CD4-positive, alpha-beta T cell treated with Interleukin-6 for 4 hours (primary cell): ENCODE results near the gene WDFY1.
"Not testable (repeated sequence)": the region's sequence is repeated elsewhere in the genome, so short reads cannot be mapped to it uniquely, and the experiment has no call there.

Experiments used
- DNase-seq: peaks from one replicate; pipeline ENCODE4 v3.0.0-alpha.2; 2020; ENCODE audit warnings: mixed read lengths

The WDFY1 gene

DNA sequence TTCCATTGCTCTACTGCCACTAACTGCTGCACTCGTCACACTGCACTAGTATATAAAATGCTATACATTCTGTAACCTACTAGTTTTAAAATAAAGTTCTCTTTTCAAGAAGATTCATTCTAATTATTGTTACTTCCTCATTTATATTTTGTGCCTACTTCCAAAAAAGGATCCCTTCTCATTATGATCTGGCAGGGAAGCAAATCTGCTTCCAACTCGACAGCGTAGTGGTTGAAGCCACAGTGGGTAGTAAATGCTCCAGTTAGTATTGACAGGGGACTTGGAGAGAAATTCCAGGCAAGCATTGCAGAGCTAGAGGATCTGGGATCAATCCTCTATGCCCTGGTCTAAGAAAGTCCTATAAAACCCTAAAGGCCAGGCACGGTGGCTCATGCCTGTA is 54.4 kb downstream of the WDFY1 start:
- no peak for DNase-seq

DNA sequence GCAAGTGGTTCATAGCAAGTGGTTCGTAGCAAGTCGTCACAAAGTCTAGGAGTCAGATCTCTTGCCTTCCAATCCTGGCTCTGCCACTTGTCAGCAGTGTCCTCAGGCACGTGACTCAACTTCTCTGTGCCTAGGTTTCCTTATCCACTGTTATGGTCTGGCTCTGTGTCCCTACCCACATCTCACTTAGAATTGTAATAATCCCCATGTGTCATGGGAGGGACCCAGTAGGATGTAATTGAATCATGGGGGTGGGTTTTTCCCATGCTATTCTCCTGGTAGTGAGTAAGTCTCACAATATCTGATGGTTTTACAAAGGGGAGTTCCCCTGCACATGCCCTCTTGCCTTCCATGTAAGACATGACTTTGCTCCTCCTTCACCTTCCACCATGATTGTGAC is 55.9 kb downstream of the WDFY1 start:
- no peak for DNase-seq

DNA sequence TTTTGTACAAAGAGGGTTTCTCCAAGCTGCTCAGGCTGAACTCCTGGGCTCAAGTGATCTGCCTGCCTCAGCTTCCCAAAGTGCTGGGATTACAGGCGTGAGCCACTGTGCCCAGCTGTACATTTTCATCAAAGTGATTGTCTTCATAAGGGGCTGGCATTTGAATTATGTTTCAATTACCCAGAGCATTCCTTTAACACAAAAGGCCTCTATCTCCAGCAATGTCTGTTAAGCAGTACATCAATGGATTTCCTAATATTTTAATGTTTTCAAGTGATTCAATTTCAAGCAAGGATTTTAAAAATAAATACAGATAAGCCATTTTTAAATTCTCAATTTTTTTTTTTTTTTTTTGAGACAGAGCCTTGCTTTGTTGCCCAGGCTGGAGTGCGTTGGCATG is 56.9 kb downstream of the WDFY1 start:
- no peak for DNase-seq

DNA sequence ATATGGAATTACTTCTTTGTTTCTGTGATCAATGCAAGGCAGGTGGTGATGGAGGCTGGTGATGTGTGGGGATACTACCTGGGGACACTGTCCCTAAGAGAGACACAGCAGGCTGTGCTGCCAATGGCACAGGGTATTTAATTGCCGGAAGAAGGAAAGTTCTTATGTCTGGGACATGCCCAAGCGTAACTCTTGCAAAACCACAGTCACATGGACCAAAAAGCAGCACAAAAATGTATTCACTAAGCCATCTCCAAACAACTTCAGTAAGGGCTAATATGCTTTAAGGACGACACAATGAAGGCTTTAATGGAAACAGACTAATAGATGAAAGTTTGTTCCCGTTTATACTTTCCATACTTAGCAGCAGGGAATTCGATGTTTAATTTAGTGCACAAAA is 58.0 kb downstream of the WDFY1 start:
- no peak for DNase-seq

DNA sequence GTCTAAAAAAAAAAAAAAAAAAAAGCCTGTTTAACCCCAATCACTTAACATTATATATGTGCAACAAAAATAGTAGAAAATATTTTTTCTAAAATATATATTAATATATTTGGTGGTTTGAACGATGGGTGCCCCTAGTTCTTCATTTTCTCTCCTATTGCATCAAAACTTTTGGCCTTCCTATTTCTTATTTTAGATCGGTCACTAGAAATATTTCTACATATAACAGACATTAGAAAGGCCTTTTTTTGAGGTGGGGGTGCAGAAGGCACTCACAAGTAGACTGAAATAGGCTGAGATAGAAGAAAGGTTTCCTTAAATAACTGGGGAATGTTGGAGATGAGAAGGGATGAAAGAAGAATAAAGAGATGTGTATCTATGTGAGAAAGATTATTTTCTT is 58.4 kb downstream of the WDFY1 start:
- no peak for DNase-seq

DNA sequence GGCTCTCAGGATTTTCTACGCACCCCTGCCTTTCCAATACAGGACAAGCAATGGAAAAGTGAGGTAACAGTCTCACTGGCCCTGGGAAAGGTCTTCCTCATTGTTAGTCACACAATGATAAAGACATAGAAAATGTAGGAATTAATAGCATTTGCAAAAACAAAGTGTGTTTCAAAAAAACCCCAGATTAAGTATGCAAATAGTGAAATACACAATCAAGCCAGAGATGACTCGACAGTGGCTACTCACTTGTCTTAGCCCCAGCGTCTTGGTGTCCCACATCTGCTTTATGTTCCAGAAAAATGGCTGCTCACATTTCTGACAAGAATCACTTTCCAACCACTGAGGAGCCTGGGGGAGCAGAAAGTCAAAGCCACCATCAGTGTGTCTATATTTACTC is 60.7 kb downstream of the WDFY1 start:
- no peak for DNase-seq

DNA sequence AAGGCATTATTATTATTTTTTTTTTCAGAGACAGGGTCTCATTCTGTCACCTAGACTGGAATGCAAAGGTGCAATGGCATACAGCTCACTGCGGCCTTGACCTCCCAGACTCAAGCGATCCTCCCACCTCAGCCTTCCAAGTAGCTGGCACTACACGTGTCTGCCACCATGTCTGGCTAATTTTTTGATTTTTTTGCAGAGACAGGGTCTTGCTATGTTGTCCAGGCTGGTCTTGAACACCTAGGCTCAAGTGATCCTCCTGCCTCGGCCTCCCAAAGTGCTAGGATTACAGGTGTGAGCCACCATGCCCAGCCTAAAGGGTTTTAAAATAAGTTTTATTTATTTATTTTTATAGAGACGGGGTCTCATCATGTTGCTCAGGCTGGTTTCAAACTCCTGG is 62.4 kb downstream of the WDFY1 start:
- DNase-seq: no peak

DNA sequence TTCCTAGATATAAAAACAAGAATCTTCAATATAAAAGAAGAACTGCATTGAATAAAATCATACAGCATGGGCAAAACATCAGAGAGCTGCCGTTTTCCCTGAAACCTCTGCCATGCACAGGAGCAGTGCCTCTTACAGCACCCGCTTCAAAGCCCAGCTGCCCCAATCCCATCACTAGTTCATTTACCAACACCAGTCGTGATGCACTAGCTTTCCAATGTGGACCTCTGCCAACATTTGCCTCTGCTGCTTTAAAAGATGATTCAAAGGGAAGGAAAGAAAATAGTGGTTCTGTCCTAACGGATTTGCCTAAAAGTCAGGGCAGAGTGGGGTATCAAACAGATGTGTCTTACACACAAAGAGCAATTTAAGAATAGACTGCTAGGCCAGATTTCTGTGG is 64.3 kb downstream of the WDFY1 start:
- no peak for DNase-seq

DNA sequence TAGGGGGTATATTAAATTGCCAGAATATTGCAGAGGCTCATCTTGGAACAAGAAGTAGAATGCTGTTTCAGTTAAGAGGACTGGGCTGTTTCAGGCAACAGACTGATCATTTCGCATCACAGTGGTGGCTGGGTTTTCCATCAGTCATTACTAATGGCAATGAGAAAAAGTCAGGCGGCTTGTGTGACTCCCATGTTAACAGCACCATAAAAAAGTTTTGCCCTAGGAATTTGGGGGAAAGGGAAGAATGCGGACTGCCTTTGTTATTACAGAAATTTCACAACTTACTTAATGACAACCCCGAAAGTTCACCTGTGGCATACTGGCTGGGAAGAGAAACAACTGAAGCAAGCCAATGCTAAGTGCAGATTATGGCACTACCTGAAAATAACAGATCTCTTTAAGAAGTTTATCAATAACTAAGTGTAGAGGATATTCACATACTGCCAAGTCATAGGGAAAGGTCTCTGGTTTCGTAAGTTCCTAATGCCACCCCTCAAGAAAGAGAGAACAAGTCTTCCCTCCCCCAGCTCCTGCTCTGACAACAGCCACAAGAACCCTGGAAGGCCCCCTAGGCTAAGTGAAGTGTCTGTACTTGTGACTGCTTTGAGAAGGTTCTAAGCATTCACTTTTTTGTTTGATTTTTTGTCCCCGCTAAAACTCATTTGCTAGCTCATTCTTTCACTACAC is 67.3 kb downstream of the WDFY1 start:
- DNase-seq: no peak

DNA sequence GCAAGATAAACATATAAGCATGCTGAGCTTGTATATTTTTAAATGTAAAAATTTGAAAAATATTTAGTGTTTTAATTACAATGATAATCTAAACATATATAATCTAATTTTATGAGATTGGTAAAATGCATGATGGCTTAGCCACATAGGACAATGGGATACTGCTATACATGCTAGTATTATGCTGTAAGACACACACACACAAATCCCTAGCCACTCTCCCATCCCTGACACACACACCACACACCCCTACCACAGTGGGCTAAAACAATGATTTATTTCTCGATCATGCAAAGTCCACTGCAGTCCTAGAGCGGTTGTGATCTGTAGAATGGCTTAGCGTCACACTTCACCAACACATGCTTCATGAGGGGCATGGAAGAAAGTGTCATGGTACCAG is 71.5 kb downstream of the WDFY1 start:
- DNase-seq: no peak

DNA sequence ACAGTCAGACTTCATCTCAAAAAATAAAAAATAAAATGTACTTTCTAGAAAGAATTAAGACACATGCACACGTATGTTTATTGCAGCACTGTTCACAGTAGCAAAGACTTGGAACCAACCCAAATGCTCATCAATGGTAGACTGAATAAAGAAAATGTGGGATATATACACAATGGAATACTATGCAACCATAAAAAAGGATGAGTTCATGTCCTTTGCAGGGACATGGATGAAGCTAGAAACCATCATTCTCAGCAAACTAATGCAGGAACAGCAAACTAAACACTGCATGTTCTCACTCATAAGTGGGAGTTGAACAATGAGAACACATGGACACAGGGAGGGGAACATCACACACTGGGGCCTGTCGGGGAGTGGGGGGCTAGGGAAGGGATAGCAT is 72.4 kb downstream of the WDFY1 start:
- not testable (repeated sequence) for DNase-seq

DNA sequence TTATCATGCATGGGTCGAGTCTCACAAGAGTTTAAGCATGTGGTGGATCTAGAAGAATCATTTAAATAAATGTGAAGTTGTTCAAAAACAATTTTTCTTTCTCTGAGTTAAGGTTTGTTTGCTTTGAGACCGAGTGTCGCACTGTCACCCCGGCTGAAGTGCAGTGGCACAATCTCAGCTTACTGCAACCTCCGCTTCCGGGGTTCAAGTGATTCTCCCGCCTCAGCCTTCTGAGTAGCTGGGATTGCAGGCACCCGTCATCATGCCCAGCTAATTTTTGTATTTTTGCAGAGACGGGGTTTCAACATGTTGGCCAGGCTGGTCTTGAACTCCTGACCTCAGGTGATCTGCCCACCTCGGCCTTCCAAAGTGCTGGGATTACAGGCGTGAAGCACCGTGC is 73.5 kb downstream of the WDFY1 start:
- not testable (repeated sequence) for DNase-seq

DNA sequence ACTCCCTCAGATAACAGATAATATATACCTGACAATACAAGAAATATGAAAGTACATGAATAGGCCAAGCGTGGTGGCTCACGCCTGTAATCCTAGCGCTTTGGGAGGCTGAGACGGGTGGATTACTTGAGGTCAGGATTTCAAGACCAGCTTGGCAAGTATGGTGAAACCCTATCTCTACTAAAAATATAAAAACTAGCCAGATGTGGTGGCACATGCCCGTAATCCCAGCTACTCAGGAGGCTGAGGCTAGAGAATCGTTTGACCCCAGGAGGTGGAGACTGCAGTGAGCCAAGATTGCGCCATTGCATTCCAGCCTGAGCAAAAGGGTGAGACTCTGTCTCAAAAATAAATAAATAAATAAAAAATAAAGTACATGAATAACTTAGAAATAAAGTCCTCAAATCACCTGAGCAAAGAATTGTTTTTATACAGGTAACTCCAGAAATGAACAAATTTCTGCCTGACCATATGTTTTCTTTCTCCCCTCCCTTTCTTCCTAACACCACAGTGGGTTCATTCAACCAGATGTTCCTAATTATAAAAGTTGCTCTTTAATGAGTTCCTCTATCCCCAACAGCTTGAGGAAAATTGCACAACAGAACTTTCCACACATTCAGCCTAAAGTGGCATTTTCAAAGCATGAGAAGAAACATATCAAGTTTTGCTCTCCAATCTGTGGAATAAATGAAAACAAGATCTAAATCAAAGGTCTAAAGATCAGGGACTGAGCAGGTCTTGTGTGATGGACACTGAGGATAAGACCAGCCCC is 74.1 kb downstream of the WDFY1 start:
- DNase-seq: no peak

DNA sequence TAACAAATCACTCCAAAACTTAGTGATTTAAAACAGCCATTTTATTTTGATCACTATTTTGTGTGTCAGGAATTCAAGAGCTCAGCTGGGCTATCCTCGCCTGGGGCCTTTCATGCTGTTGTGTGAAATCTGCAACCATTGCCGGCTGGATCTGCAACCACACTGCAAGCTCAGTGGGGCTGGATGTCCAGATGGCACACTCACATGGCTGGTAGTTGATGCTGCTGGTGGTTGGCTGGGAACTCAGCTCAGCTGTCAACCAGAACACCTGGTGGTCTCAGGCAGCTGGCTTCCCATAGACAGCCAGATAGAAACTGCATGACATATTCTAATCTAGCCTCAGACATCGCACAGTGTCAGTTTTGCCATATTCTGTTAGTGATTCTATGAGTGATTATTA is 77.1 kb downstream of the WDFY1 start:
- no peak for DNase-seq

DNA sequence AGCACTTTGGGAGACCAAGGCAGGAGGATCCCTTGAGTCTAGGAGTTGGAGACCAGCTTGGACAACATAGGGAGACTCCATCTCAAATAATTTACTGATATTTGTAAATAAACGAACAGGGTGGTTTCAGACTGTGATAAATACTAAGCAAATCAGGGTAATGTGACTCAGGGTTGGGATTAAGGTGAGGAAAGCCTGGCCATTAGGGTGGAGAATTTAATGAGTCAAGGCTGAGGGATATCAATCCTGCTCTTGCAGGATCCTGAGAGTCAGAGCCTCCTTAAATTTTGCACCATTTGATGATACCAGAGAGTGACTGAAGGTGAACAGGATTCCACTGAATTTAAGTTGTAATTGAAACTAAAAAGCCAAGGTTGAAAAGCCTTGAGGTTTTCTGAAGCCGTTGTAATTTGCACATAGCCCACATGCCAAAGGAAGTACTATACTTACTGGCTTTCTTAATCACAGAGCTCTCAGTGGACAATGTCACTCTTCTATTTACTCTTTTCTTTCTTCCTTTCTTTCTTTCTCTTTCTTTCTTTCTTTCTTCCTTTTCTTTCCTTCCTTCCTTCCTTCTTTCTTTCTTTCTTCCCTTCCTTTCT is 79.1 kb downstream of the WDFY1 start:
- no peak for DNase-seq

DNA sequence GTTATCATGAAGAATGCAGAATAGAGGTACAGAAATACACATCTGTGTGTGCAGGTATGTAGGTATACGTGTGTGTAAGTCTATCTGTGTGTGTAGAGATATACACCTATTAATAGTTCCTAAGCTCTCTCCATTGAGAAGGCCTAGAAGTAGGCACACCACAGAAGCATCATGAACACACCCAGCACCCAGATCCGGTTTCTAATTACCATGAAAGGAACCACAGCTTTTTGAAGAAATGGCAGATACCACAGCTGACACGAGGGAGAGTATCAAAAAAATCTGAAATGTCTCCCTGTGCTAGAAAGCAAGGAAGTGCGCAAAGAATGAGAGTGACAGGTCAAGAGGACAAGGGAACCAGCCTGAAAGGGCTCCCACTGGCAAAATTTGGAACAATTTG is 80.0 kb downstream of the WDFY1 start:
- DNase-seq: peak; percentile 28

DNA sequence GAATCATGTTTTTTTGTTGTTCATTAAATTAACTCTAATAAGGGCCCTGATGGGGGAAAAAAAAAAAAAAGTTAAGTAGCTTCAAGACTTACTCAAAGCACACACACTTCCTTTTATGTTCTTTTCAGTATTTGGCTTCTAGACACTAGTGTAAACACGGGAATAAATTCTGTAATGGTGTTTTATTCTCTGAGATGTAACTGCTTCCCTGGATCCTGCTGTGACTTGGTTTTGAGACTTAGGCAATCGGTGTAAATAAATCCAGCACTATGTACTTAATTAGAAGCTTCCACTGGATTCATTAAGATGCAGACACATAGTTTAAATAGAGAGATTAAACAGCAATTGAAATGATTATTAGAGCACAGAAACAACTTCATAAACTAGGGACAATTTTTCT is 81.6 kb downstream of the WDFY1 start:
- DNase-seq: no peak

DNA sequence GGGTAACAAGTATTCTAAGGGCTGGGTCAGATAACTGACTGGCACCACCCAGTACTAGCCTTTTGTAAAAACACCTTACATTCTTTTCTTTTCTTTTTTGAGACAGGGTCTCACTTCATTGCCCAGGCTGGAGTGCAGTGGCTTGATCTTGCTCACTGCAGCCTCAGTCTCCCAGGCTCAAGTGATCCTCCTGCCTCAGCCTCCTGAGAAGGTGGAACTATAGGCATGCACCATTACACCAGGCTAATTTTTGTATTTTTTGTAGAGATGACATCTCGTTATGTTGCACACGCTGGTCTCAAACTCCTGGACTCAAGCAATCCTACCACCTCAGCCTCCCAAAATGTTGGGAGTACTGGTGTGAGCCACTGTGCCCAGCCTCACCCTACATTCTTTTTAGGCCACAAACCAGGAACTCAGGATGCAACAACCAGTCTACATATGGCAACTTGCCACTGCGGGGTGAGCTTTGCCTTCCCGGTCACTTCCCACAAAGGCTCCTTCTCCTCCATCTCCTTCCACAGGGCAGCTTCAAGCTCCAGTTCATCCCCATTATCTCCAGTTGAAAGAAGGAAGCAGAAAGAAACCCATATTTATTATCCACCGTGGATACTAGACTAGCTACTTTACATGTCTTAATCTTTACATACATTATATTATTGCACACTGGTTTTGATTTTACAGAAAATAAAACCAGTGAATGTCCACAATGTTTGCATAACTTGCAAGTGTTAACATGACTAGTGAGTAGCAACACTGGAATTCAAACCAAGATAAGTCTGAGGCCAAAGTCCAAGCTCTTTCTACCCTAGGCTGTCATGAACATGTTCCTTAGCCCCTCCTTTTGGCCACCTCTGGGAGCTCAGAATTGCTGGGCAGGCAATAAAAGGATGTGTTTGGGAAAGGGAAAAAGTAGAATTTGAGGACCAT is 84.1 kb downstream of the WDFY1 start:
- no peak for DNase-seq

DNA sequence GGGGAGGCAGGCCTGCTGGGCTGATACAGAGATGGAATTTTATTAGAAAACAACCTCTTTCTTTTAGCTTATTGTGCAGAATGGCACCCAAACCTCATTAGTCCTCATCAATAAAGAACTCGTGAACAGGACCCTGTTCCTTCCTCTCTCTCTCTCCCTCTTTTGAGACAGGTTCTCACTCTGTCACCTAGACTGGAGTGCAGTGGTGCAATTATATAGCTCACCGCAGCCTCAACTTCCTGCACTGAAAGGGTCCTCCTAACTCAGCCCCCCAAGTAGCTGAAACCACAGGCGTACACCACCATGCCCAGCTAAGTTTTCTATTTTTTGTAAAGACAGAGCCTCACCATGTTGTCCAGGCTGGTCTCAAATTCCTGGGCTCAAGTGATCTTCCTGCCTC is 86.1 kb downstream of the WDFY1 start:
- no peak for DNase-seq

DNA sequence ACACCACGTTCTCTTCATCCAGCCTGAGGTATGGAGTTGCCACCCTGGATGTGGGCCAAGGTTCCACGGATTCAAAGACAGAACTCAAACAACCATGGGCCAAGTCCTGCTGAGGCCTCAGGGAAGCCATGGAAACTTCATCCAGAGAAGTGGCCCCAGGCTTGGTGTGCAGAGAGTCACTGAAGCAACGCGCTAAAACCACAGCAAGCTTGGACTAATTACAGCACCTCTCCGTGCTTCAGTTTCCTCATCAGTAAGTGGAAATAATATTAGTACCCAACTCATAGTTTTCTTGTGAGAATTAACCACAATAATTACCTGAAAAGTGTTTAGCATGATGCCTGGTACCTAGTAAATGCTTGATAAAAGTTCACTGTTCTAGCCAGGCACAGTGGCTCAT is 88.6 kb downstream of the WDFY1 start:
- no peak for DNase-seq

DNA sequence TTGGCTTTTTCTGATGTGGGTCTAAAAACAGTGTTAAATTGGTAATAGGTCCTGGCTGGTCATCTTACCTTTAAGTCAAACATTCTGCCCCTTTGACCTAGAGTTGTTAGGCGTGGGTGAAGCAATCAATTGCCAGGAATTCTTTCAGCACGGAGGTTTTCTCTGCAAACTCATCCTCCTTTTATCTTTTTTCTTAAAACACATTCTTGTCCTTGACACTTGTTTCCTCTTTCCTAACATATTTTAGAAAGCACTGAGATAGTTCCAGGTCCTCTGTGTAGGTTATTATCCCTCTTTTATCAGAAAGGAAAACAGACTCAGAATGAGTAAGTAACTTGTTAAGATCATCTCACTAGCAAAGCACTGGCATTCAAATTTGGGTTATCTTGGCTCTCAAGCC is 89.1 kb downstream of the WDFY1 start:
- no peak for DNase-seq

DNA sequence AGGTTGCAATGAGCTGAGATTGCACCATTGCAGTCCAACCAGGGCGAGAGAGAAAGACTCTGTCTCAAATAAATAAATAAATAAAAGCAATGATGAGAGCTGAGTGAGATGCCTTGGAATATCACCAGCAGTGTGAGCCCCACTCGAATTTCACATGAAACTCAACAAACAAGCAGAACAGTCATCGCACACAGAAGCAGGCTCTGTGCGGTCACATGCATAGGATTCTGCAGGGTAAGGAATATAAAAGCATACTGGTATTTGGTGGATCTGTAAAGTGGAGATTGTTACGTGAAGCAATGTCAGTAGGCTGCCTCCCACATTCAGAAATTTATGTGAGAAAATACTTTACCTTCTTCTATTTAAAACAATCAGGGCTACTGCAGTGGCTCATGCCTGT is 89.7 kb downstream of the WDFY1 start:
- DNase-seq: no peak

DNA sequence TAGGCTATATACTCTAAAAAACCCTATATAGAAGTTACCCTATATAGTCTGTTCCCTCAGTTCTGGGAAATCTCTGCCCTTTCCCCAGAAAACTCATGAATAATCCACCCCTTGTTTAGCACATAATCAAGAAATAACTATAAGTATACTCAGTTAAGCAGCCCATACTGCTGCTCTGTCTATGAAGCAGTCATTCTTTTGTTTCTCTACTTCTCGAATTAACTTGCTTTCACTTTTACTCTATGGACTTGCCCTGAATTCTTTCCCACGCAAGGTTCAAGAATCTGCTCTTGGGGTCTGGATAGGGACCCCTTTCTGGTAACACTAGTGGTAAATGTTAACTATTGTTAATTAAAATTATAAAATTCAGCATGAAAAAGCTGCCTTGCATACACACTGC is 90.4 kb downstream of the WDFY1 start:
- no peak for DNase-seq
